GM12878 (cell line): Measurements from ENCODE around the gene NASP. TPM values are rescaled to one million over a fixed set of nuclear protein-coding genes. Genes with fewer than 3 reads are reported as not detected.

Experiments
- ATAC-seq: fragments of 200-7000 bp; cut with Tn5 transposase; 3 replicates; pipeline ENCODE4 v1.9.1; 2020; ENCODE audit warnings: mild to moderate bottlenecking, moderate library complexity
- BruUV-seq: library from RNA; stranded (reverse); fragments of 400-500 nt; replicated peaks from 2 replicates; lab custom pipeline; 2021; lab: Mats Ljungman, UMichigan
- CTCF ChIA-PET: fragments of 300-600 bp; sonication (Branson Sonifier 250); formaldehyde crosslinking; extraction: SDS; loops from one replicate; lab custom pipeline; 2021; ENCODE audit warnings: inconsistent platforms; lab: Yijun Ruan, JAX
- POLR2A ChIA-PET: fragments of 350-600 bp; formaldehyde crosslinking; extraction: SDS; loops from one replicate; lab custom pipeline; 2021; ENCODE audit warnings: inconsistent platforms; lab: Charles Lee
- RAD21 ChIA-PET: fragments of 300-600 bp; sonication (Branson Sonifier 250); formaldehyde crosslinking; loops from one replicate; lab custom pipeline; 2023; ENCODE audit warnings: antibody characterized with exemption; ENCODE audit not compliant: unreplicated experiment; lab: Charles Lee
- SMC1A ChIA-PET: fragments of 300-600 bp; sonication (Branson Sonifier 250); formaldehyde crosslinking; loops from one replicate; lab custom pipeline; 2023; ENCODE audit not compliant: unreplicated experiment, uncharacterized antibody; lab: Charles Lee
- DNase-seq: peaks from one replicate; pipeline ENCODE4 v3.0.0-alpha.2; 2011; ENCODE audit warnings: low read depth, low spot score
- FAIRE-seq: peaks from 3 replicates; lab custom pipeline; 2011; peaks lifted over from hg19 to GRCh38; lab: Jason Lieb, UNC
- H2AFZ ChIP-seq: 2 replicates; pipeline ENCODE4 v1.6.0; 2011; ENCODE audit warnings: low read depth, low read length, control low read depth; ENCODE audit not compliant: control insufficient read depth
- H3K27ac ChIP-seq: 2 replicates; pipeline ENCODE4 v1.5.1; 2011; ENCODE audit warnings: control low read depth; ENCODE audit not compliant: control insufficient read depth, insufficient read depth
- H3K27me3 ChIP-seq, 2 experiments: replicated peaks in 1 of 2; 2 replicates each; pipeline versions ENCODE4 v1.6.0 to v1.6.1; 2011; ENCODE audit warnings: low read length in 1 of 2; ENCODE audit not compliant: control insufficient read depth in 2 of 2, insufficient read depth in 2 of 2
- H3K36me3 ChIP-seq, 2 experiments: 2 replicates each; pipeline ENCODE4 v1.5.1; 2011; ENCODE audit warnings: low read length in 1 of 2; ENCODE audit not compliant: control insufficient read depth in 2 of 2, insufficient read depth in 2 of 2
- H3K4me1 ChIP-seq: 2 replicates; pipeline ENCODE4 v1.6.1; 2011; ENCODE audit warnings: mild to moderate bottlenecking, low read length, moderate library complexity, mixed read lengths; ENCODE audit not compliant: control insufficient read depth, insufficient read depth
- H3K4me2 ChIP-seq: 2 replicates; pipeline ENCODE4 v1.6.0; 2011; ENCODE audit warnings: control low read depth; ENCODE audit not compliant: control insufficient read depth, insufficient read depth
- H3K4me3 ChIP-seq: fragments of 200-600 bp; sonication (generic); 2 replicates; pipeline ENCODE4 v1.5.1; 2016
- H3K79me2 ChIP-seq: 2 replicates; pipeline ENCODE4 v1.6.0; 2011; ENCODE audit warnings: low read length; ENCODE audit not compliant: control insufficient read depth, insufficient read depth
- H3K9ac ChIP-seq: 2 replicates; pipeline ENCODE4 v1.8.0; 2011; ENCODE audit warnings: low read length, control low read depth, mixed read lengths; ENCODE audit not compliant: control insufficient read depth, insufficient read depth
- H3K9me3 ChIP-seq: replicated peaks from 3 replicates; pipeline ENCODE4 v1.5.1; 2011; ENCODE audit warnings: mild to moderate bottlenecking, low read length; ENCODE audit not compliant: control insufficient read depth, insufficient read depth
- H4K20me1 ChIP-seq: 2 replicates; pipeline ENCODE4 v1.6.0; 2011; ENCODE audit not compliant: control insufficient read depth, insufficient read depth
- CEBPZ ChIP-seq: fragments of 150-350 bp; IDR thresholded peaks from 2 replicates; pipeline ENCODE4 v1.6.1; 2016; ENCODE audit warnings: low read depth, low read length
- GATAD2B ChIP-seq: fragments of 450-650 bp; conservative IDR thresholded peaks from 2 replicates; pipeline ENCODE4 v1.6.1; 2017; ENCODE audit warnings: low read depth, mild to moderate bottlenecking, moderate library complexity
- NRF1 ChIP-seq: conservative IDR thresholded peaks from 2 replicates; pipeline ENCODE4 v1.6.1; 2011; ENCODE audit warnings: mild to moderate bottlenecking, low read depth, low read length, improper control_type of control experiment
- PML ChIP-seq: IDR thresholded peaks from 2 replicates; pipeline ENCODE4 v1.6.1; 2012; ENCODE audit warnings: low read length, inconsistent platforms
- ZNF274 ChIP-seq: IDR thresholded peaks from one replicate; pipeline ENCODE4 v1.8.0; 2011; ENCODE audit not compliant: insufficient read length, insufficient read depth
- WGBS: methylation state at CpG from one replicate; pipeline ENCODE4 v1.1.6; 2016; ENCODE audit warnings: low lambda C conversion rate; ENCODE audit not compliant: insufficient replicate concordance, insufficient coverage; ENCODE audit errors: missing lambda C conversion rate; 5-methylcytosine and 5-hydroxymethylcytosine counted together
- in situ Hi-C: fragments of 300-500 bp; cut with MboI; formaldehyde crosslinking; loops from 9 replicates; pipeline ENCODE4 v1.14.3; 2018; ENCODE audit warnings: mixed read lengths
- intact Hi-C: fragments of 100-400 bp; cut with micrococcal nuclease; formaldehyde crosslinking; loops from one replicate; pipeline ENCODE4 v1.14.2; 2022; ENCODE audit not compliant: unreplicated experiment
- polyA plus RNA-seq, 11 experiments: library from polyadenylated mRNA; depleted of rRNA in 4 of 11; unstranded in 6 of 11; stranded (reverse) in 5 of 11; fragments of >200 nt; fragmentation: Nextera tagmentation in 4 of 11; fragmentation: Illumina TruSeq in 1 of 11; extraction: Ambion mirVana in 4 of 11; extraction: Trizol in 1 of 11; gene quantifications; 1 replicate in 1 of 11; 2 replicates in 10 of 11; pipeline versions ENCODE4 v1.2.1 to v1.2.3, GENCODE V29; 2011 to 2016; ENCODE audit warnings: inconsistent platforms in 2 of 11, missing spikeins in 2 of 11, low read depth in 1 of 11
- small RNA-seq: library from RNA; depleted of rRNA; stranded (forward); fragments of <200 nt; gene quantifications from one replicate; pipeline ENCODE3, GENCODE V24; 2014
- total RNA-seq, 4 experiments: library from RNA; depleted of rRNA in 3 of 4; stranded (reverse); fragments of >200 nt in 3 of 4; fragmentation: Illumina TruSeq in 1 of 4; extraction: Trizol in 1 of 4; gene quantifications; 2 replicates each; pipeline versions ENCODE4 v1.2.1 to v1.2.3, GENCODE V29; 2013 to 2021
- TF ChIP-seq, protein P1 (sequence below): fragments of 450-650 bp; IDR thresholded peaks from 2 replicates; pipeline ENCODE4 v1.6.1; 2016; ENCODE audit warnings: mild to moderate bottlenecking

Gene NASP
- total and polyA plus RNA-seq, 10 of the 15 experiments (the other 5 are each of a cell fraction or from before 2014, with no cell fraction given): 111 to 321 (median 205) TPM

- TF ChIP-seq, protein P1, sequence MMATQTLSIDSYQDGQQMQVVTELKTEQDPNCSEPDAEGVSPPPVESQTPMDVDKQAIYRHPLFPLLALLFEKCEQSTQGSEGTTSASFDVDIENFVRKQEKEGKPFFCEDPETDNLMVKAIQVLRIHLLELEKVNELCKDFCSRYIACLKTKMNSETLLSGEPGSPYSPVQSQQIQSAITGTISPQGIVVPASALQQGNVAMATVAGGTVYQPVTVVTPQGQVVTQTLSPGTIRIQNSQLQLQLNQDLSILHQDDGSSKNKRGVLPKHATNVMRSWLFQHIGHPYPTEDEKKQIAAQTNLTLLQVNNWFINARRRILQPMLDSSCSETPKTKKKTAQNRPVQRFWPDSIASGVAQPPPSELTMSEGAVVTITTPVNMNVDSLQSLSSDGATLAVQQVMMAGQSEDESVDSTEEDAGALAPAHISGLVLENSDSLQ: no peak
- TF ChIP-seq ZNF274: no peak
Measured at GRCh38 chr1:45666836-45667235, 83.0 kb downstream of the NASP start (continued).

GRCh38 chr1:45667321-45668111 lies 83.7 kb downstream of the NASP start:
- no peak for TF ChIP-seq GATAD2B
- TF ChIP-seq PML: no peak
- TF ChIP-seq CEBPZ: no peak
- TF ChIP-seq NRF1: no peak
- DNase-seq (no peak), ATAC-seq (no peak), FAIRE-seq (peak; percentile 31)
- no peaks in the 10 kb centered on the region for H3K4me1 ChIP-seq
- no peaks in the 10 kb centered on the region; a peak in 3 of 4 replicates for H3K36me3 ChIP-seq
- no peak overlapping the region for H3K4me3 ChIP-seq
- no peak overlapping the region for H3K9ac ChIP-seq
- ChIA-PET RAD21 (no interaction called here), POLR2A (no interaction called here), CTCF (no interaction called here), SMC1A (no interaction called here)
- 76% methylated on average over 8 of the region's 8 CpGs for WGBS
- BruUV-seq: no TSS peak
- H2AFZ ChIP-seq: no peak overlapping the region
- no peaks in the 10 kb centered on the region for H3K9me3 ChIP-seq
- in situ Hi-C loops: no loop called here
- intact Hi-C loops: no loop called here
- no peak overlapping the region for H3K27ac ChIP-seq
- H3K4me2 ChIP-seq: no peak overlapping the region
- peaks cover 70% of the 10 kb centered on the region for H3K79me2 ChIP-seq
- H4K20me1 ChIP-seq: peaks cover 5% of the 10 kb centered on the region
- no peaks in the 10 kb centered on the region for H3K27me3 ChIP-seq

Small RNAs within 50 kb of the gene (small RNA-seq; reads per million reads assigned to genes)
- gene AL355480.1: not detected
- gene AL355480.2: not detected
- gene AL355480.3: not detected
- gene AL355480.4: not detected

Other genes starting within 250 kb of the NASP start
Only the 7 nearest of the 12 such genes appear.
- gene TESK2, start 92.9 kb upstream of the NASP start, total RNA-seq (2014; rRNA removed): 5.7 and 6.8 TPM in 2 replicates
- gene TESK2, start 92.9 kb upstream of the NASP start, total RNA-seq (2014; rRNA removed; fragmentation: Illumina TruSeq; extraction: Trizol): 4.4 and 4.7 TPM in 2 replicates
- 6.2 and 7.1 TPM in 2 replicates for gene TESK2, start 92.9 kb upstream of the NASP start, total RNA-seq (2021)
- 8.3 and 10.0 TPM in 2 replicates for gene TESK2, start 92.9 kb upstream of the NASP start, polyA plus RNA-seq (2011; rRNA removed)
- gene TESK2, start 92.9 kb upstream of the NASP start, polyA plus RNA-seq (2014; fragmentation: Illumina TruSeq; extraction: Trizol): 6.7 and 7.5 TPM in 2 replicates
- 1 to 10 TPM; 2.2 to 2.5 TPM for gene TESK2, start 92.9 kb upstream of the NASP start, polyA plus RNA-seq (2014; fragmentation: Nextera tagmentation; extraction: Ambion mirVana)
- gene TESK2, start 92.9 kb upstream of the NASP start, polyA plus RNA-seq (2014; rRNA removed): 5.9 and 7.1 TPM in 2 replicates
- 1 to 10 TPM; 3.6 to 3.9 TPM for gene TESK2, start 92.9 kb upstream of the NASP start, polyA plus RNA-seq (2016; fragmentation: Nextera tagmentation; extraction: Ambion mirVana)
- 2.3 and 3.2 TPM in 2 replicates for gene CCDC163, start 84.0 kb upstream of the NASP start, total RNA-seq (2014; rRNA removed)
- 2.0 and 2.1 TPM in 2 replicates for gene CCDC163, start 84.0 kb upstream of the NASP start, total RNA-seq (2014; rRNA removed; fragmentation: Illumina TruSeq; extraction: Trizol)
- 2.4 and 2.9 TPM in 2 replicates for gene CCDC163, start 84.0 kb upstream of the NASP start, total RNA-seq (2021)
- gene CCDC163, start 84.0 kb upstream of the NASP start, polyA plus RNA-seq (2011; rRNA removed): 2.6 and 3.2 TPM in 2 replicates
- gene CCDC163, start 84.0 kb upstream of the NASP start, polyA plus RNA-seq (2014; fragmentation: Illumina TruSeq; extraction: Trizol): 2.7 and 3.0 TPM in 2 replicates
- 1 to 10 TPM; 1.4 to 2.3 TPM for gene CCDC163, start 84.0 kb upstream of the NASP start, polyA plus RNA-seq (2014; fragmentation: Nextera tagmentation; extraction: Ambion mirVana)
- gene CCDC163, start 84.0 kb upstream of the NASP start, polyA plus RNA-seq (2014; rRNA removed): 3.6 and 5.3 TPM in 2 replicates
- 1 to 10 TPM; 2.3 to 4.0 TPM for gene CCDC163, start 84.0 kb upstream of the NASP start, polyA plus RNA-seq (2016; fragmentation: Nextera tagmentation; extraction: Ambion mirVana)
- gene MMACHC, start 83.7 kb upstream of the NASP start, total RNA-seq (2014; rRNA removed): 10.8 and 13.6 TPM in 2 replicates
- gene MMACHC, start 83.7 kb upstream of the NASP start, total RNA-seq (2014; rRNA removed; fragmentation: Illumina TruSeq; extraction: Trizol): 7.3 and 7.6 TPM in 2 replicates
- 14.2 and 14.8 TPM in 2 replicates for gene MMACHC, start 83.7 kb upstream of the NASP start, total RNA-seq (2021)
- 5.6 and 6.8 TPM in 2 replicates for gene MMACHC, start 83.7 kb upstream of the NASP start, polyA plus RNA-seq (2011; rRNA removed)
- gene MMACHC, start 83.7 kb upstream of the NASP start, polyA plus RNA-seq (2014; fragmentation: Illumina TruSeq; extraction: Trizol): 8.1 and 11.7 TPM in 2 replicates
- 1 to 10 TPM; 4.6 to 5.7 TPM for gene MMACHC, start 83.7 kb upstream of the NASP start, polyA plus RNA-seq (2014; fragmentation: Nextera tagmentation; extraction: Ambion mirVana)
- gene MMACHC, start 83.7 kb upstream of the NASP start, polyA plus RNA-seq (2014; rRNA removed): 9.4 and 9.8 TPM in 2 replicates
- 10 to 100 TPM in 1 of 2 experiments, 1 to 10 TPM in 1; 10.0 to 12.3 TPM for gene MMACHC, start 83.7 kb upstream of the NASP start, polyA plus RNA-seq (2016; fragmentation: Nextera tagmentation; extraction: Ambion mirVana)
- 822 and 988 TPM in 2 replicates for gene PRDX1, start 62.2 kb upstream of the NASP start, total RNA-seq (2014; rRNA removed)
- gene PRDX1, start 62.2 kb upstream of the NASP start, total RNA-seq (2014; rRNA removed; fragmentation: Illumina TruSeq; extraction: Trizol): 779 and 790 TPM in 2 replicates
- 630 and 659 TPM in 2 replicates for gene PRDX1, start 62.2 kb upstream of the NASP start, total RNA-seq (2021)
- 784 and 883 TPM in 2 replicates for gene PRDX1, start 62.2 kb upstream of the NASP start, polyA plus RNA-seq (2011; rRNA removed)
- gene PRDX1, start 62.2 kb upstream of the NASP start, polyA plus RNA-seq (2014; fragmentation: Illumina TruSeq; extraction: Trizol): 752 and 883 TPM in 2 replicates
- 1,000 to 10,000 TPM; 1,264 to 1,775 TPM for gene PRDX1, start 62.2 kb upstream of the NASP start, polyA plus RNA-seq (2014; fragmentation: Nextera tagmentation; extraction: Ambion mirVana)
- 763 and 801 TPM in 2 replicates for gene PRDX1, start 62.2 kb upstream of the NASP start, polyA plus RNA-seq (2014; rRNA removed)
- gene PRDX1, start 62.2 kb upstream of the NASP start, polyA plus RNA-seq (2016; fragmentation: Nextera tagmentation; extraction: Ambion mirVana): 1,000 to 10,000 TPM; 1,223 to 1,315 TPM
- 208 and 209 TPM in 2 replicates for gene AKR1A1, start 33.2 kb upstream of the NASP start, total RNA-seq (2014; rRNA removed)
- gene AKR1A1, start 33.2 kb upstream of the NASP start, total RNA-seq (2014; rRNA removed; fragmentation: Illumina TruSeq; extraction: Trizol): 187 and 189 TPM in 2 replicates
- 259 and 260 TPM in 2 replicates for gene AKR1A1, start 33.2 kb upstream of the NASP start, total RNA-seq (2021)
- 243 and 335 TPM in 2 replicates for gene AKR1A1, start 33.2 kb upstream of the NASP start, polyA plus RNA-seq (2011; rRNA removed)
- gene AKR1A1, start 33.2 kb upstream of the NASP start, polyA plus RNA-seq (2014; fragmentation: Illumina TruSeq; extraction: Trizol): 182 and 222 TPM in 2 replicates
- 100 to 1,000 TPM; 199 to 200 TPM for gene AKR1A1, start 33.2 kb upstream of the NASP start, polyA plus RNA-seq (2014; fragmentation: Nextera tagmentation; extraction: Ambion mirVana)
- 253 and 265 TPM in 2 replicates for gene AKR1A1, start 33.2 kb upstream of the NASP start, polyA plus RNA-seq (2014; rRNA removed)
- 100 to 1,000 TPM; 309 to 334 TPM for gene AKR1A1, start 33.2 kb upstream of the NASP start, polyA plus RNA-seq (2016; fragmentation: Nextera tagmentation; extraction: Ambion mirVana)
- gene CCDC17, start 40.0 kb downstream of the NASP start, total RNA-seq (2014; rRNA removed): 1.1 and 1.8 TPM in 2 replicates
- gene CCDC17, start 40.0 kb downstream of the NASP start, total RNA-seq (2014; rRNA removed; fragmentation: Illumina TruSeq; extraction: Trizol): 0.64 and 0.76 TPM in 2 replicates
- gene CCDC17, start 40.0 kb downstream of the NASP start, total RNA-seq (2021): 1.7 and 1.9 TPM in 2 replicates
- gene CCDC17, start 40.0 kb downstream of the NASP start, polyA plus RNA-seq (2011; rRNA removed): 0.46 and 0.87 TPM in 2 replicates
- 0.24 and 0.40 TPM in 2 replicates for gene CCDC17, start 40.0 kb downstream of the NASP start, polyA plus RNA-seq (2014; fragmentation: Illumina TruSeq; extraction: Trizol)
- gene CCDC17, start 40.0 kb downstream of the NASP start, polyA plus RNA-seq (2014; fragmentation: Nextera tagmentation; extraction: Ambion mirVana): under 1 TPM; 0.15 to 0.32 TPM
- gene CCDC17, start 40.0 kb downstream of the NASP start, polyA plus RNA-seq (2014; rRNA removed): 1.2 and 1.6 TPM in 2 replicates
- under 1 TPM; 0.16 to 0.62 TPM for gene CCDC17, start 40.0 kb downstream of the NASP start, polyA plus RNA-seq (2016; fragmentation: Nextera tagmentation; extraction: Ambion mirVana)
- gene GPBP1L1, start 102.5 kb downstream of the NASP start, total RNA-seq (2014; rRNA removed): 76.2 and 85.0 TPM in 2 replicates
- 91.3 and 91.6 TPM in 2 replicates for gene GPBP1L1, start 102.5 kb downstream of the NASP start, total RNA-seq (2014; rRNA removed; fragmentation: Illumina TruSeq; extraction: Trizol)
- 78.9 and 80.5 TPM in 2 replicates for gene GPBP1L1, start 102.5 kb downstream of the NASP start, total RNA-seq (2021)
- gene GPBP1L1, start 102.5 kb downstream of the NASP start, polyA plus RNA-seq (2011; rRNA removed): 81.9 and 123 TPM in 2 replicates
- 85.5 and 122 TPM in 2 replicates for gene GPBP1L1, start 102.5 kb downstream of the NASP start, polyA plus RNA-seq (2014; fragmentation: Illumina TruSeq; extraction: Trizol)
- gene GPBP1L1, start 102.5 kb downstream of the NASP start, polyA plus RNA-seq (2014; fragmentation: Nextera tagmentation; extraction: Ambion mirVana): 10 to 100 TPM; 37.3 to 44.0 TPM
- 42.9 and 51.1 TPM in 2 replicates for gene GPBP1L1, start 102.5 kb downstream of the NASP start, polyA plus RNA-seq (2014; rRNA removed)
- 10 to 100 TPM; 83.6 to 85.6 TPM for gene GPBP1L1, start 102.5 kb downstream of the NASP start, polyA plus RNA-seq (2016; fragmentation: Nextera tagmentation; extraction: Ambion mirVana)